ENCODE measurements around the gene SLC25A23.

The SLC25A23 gene

GRCh38 chr19:6424939-6425731 is 34.5 kb downstream of the SLC25A23 start:
- peak; percentile 98 for DNase-seq (ENCODE audit: low read depth, low spot score)

GRCh38 chr19:6424195-6424938 is 35.2 kb downstream of the SLC25A23 start, which contains the start of gene KHSRP:
Gene KHSRP (minus strand): TSS chr19:6424811. CDS start chr19:6424701, 110 bp downstream.
- DNase-seq (ENCODE audit: low read depth, low spot score) = no peak

GRCh38 chr19:6423499-6424194 is 35.9 kb downstream of the SLC25A23 start:
- no peak for DNase-seq (ENCODE audit: low read depth, low spot score)

- no peak for DNase-seq (ENCODE audit: low read depth, low spot score)
These were observed 38.2 kb downstream of the SLC25A23 start for GRCh38 chr19:6421075-6422014.

GRCh38 chr19:6418562-6418932 is 41.0 kb downstream of the SLC25A23 start:
- DNase-seq (ENCODE audit: low read depth, low spot score) = no peak

- no peak for DNase-seq (ENCODE audit: low read depth, low spot score)
These were observed 41.7 kb downstream of the SLC25A23 start for GRCh38 chr19:6417713-6418561.

- DNase-seq (ENCODE audit: low read depth, low spot score) = no peak
These were observed 42.8 kb downstream of the SLC25A23 start for GRCh38 chr19:6416658-6417405.

- DNase-seq (ENCODE audit: low read depth, low spot score) = no peak
These were observed 43.9 kb downstream of the SLC25A23 start for GRCh38 chr19:6415591-6416190.

GRCh38 chr19:6414793-6415590 is 44.6 kb downstream of the SLC25A23 start:
- no peak for DNase-seq (ENCODE audit: low read depth, low spot score)

- no peak for DNase-seq (ENCODE audit: low read depth, low spot score)
These were observed 45.6 kb downstream of the SLC25A23 start for GRCh38 chr19:6413721-6414643.

- DNase-seq (ENCODE audit: low read depth, low spot score) = no peak
These were observed 46.3 kb downstream of the SLC25A23 start for GRCh38 chr19:6413291-6413690.

- no peak for DNase-seq (ENCODE audit: low read depth, low spot score)
These were observed 47.0 kb downstream of the SLC25A23 start for GRCh38 chr19:6412447-6413091.

- DNase-seq (ENCODE audit: low read depth, low spot score) = no peak
These were observed 47.5 kb downstream of the SLC25A23 start for GRCh38 chr19:6412061-6412446.

GRCh38 chr19:6409346-6409745 is 50.2 kb downstream of the SLC25A23 start:
- DNase-seq (ENCODE audit: low read depth, low spot score) = no peak

GRCh38 chr19:6406401-6406800 is 53.2 kb downstream of the SLC25A23 start:
- DNase-seq (ENCODE audit: low read depth, low spot score) = no peak

GRCh38 chr19:6402837-6403608 is 56.6 kb downstream of the SLC25A23 start:
- DNase-seq (ENCODE audit: low read depth, low spot score) = no peak

All from activated CD4-positive, CD25-positive, alpha-beta regulatory T cell treated with anti-CD3 and anti-CD28 coated beads, Interleukin-2, amount 50 U/mL, for 16 hours (primary cell).